Karpas-422 (cell line): ENCODE data around the gene STK38L. TPM values are rescaled to one million over a fixed set of nuclear protein-coding genes. Genes with fewer than 3 reads are reported as not detected.
"Not testable (repeated sequence)": the region's sequence is repeated elsewhere in the genome, so short reads cannot be mapped to it uniquely, and the experiment has no call there.

Experiments
- DNase-seq: peaks from one replicate; pipeline ENCODE4 v3.0.0-alpha.2; 2015
- H2AFZ ChIP-seq: fragments of 200-600 bp; sonication (generic); 2 replicates; pipeline ENCODE4 v1.6.1; 2014; ENCODE audit warnings: antibody characterized with exemption, low read length, mixed read lengths
- H3K27ac ChIP-seq: fragments of 200-600 bp; sonication (generic); 2 replicates; pipeline ENCODE4 v1.5.1; 2014; ENCODE audit warnings: mild to moderate bottlenecking, low read length, moderate library complexity
- H3K27me3 ChIP-seq: fragments of 200-600 bp; sonication (generic); 2 replicates; pipeline ENCODE4 v1.6.1; 2014; ENCODE audit warnings: low read length, mixed read lengths
- H3K36me3 ChIP-seq: fragments of 200-600 bp; sonication (generic); 2 replicates; pipeline ENCODE4 v1.6.1; 2014; ENCODE audit warnings: low read length, mixed read lengths; ENCODE audit not compliant: insufficient read depth
- H3K4me1 ChIP-seq: fragments of 200-600 bp; sonication (generic); 2 replicates; pipeline ENCODE4 v1.6.1; 2014; ENCODE audit warnings: mild to moderate bottlenecking, low read length, mixed read lengths
- H3K4me2 ChIP-seq: fragments of 200-600 bp; sonication (generic); 2 replicates; pipeline ENCODE4 v1.6.1; 2014; ENCODE audit warnings: low read length, low read depth, mild to moderate bottlenecking; ENCODE audit not compliant: poor library complexity, severe bottlenecking
- H3K4me3 ChIP-seq: fragments of 200-600 bp; sonication (generic); 2 replicates; pipeline ENCODE4 v1.5.1; 2014; ENCODE audit warnings: mild to moderate bottlenecking, antibody characterized with exemption, low read length, mixed read lengths
- H3K79me2 ChIP-seq: fragments of 200-600 bp; sonication (generic); 2 replicates; pipeline ENCODE4 v1.6.1; 2014; ENCODE audit warnings: mild to moderate bottlenecking, low read length, mixed read lengths
- H3K9ac ChIP-seq: fragments of 200-600 bp; sonication (generic); 2 replicates; pipeline ENCODE4 v1.6.0; 2014; ENCODE audit warnings: low read length
- H3K9me2 ChIP-seq: fragments of 200-600 bp; sonication (generic), shearing (Covaris generic); replicated peaks from 2 replicates; pipeline ENCODE4 v1.6.0; 2014; ENCODE audit warnings: mild to moderate bottlenecking, low read length, moderate library complexity; ENCODE audit not compliant: insufficient read depth
- H3K9me3 ChIP-seq: fragments of 300-700, 200-600 bp; sonication (generic); 2 replicates; pipeline ENCODE4 v1.6.1; 2014; ENCODE audit warnings: low read length, mixed read lengths
- H4K20me1 ChIP-seq: fragments of 200-600 bp; sonication (generic); 2 replicates; pipeline ENCODE4 v1.6.1; 2014; ENCODE audit warnings: mild to moderate bottlenecking, antibody characterized with exemption, low read length, low read depth; ENCODE audit not compliant: insufficient read depth
- total RNA-seq: library from RNA; depleted of rRNA; stranded (reverse); fragments of >200 nt; shearing (Covaris generic); gene quantifications from 2 replicates; pipeline ENCODE4 v1.2.3, GENCODE V29; 2014; ENCODE audit warnings: low replicate concordance

STK38L gene
- total RNA-seq, 1 experiment from 2014 or later: 5.1 TPM

GRCh38 chr12:27220055-27220987, 23.8 kb upstream of the STK38L start:
- Histone ChIP-seq H3K27me3 (no peaks in the 10 kb centered on the region), H3K9ac (no peak overlapping the region), H3K4me1 (no peaks in the 10 kb centered on the region), H3K36me3 (no peaks in the 10 kb centered on the region), H3K9me3 (no peaks in the 10 kb centered on the region), H3K4me3 (no peak overlapping the region), H2AFZ (no peak overlapping the region), H3K9me2 (no peaks in the 10 kb centered on the region), H4K20me1 (no peaks in the 10 kb centered on the region), H3K4me2 (no peak overlapping the region), H3K27ac (no peak overlapping the region), H3K79me2 (no peaks in the 10 kb centered on the region)
- DNase-seq: no peak

- no peaks in the 10 kb centered on the region for H3K36me3 ChIP-seq
- no peak overlapping the region for H2AFZ ChIP-seq
- H3K79me2 ChIP-seq: no peaks in the 10 kb centered on the region
- no peak for DNase-seq
- H3K4me3 ChIP-seq: no peak overlapping the region
- no peaks in the 10 kb centered on the region for H3K9me3 ChIP-seq
- H3K9me2 ChIP-seq: no peaks in the 10 kb centered on the region
- H3K4me2 ChIP-seq: no peak overlapping the region
- H3K27ac ChIP-seq: no peak overlapping the region
- no peak overlapping the region for H3K9ac ChIP-seq
- no peaks in the 10 kb centered on the region for H3K4me1 ChIP-seq
- no peaks in the 10 kb centered on the region for H4K20me1 ChIP-seq
- H3K27me3 ChIP-seq: no peaks in the 10 kb centered on the region
These were observed 23.1 kb upstream of the STK38L start for GRCh38 chr12:27220988-27221345.

GRCh38 chr12:27221625-27222387, 22.3 kb upstream of the STK38L start:
- Histone ChIP-seq H2AFZ (no peak overlapping the region), H4K20me1 (no peaks in the 10 kb centered on the region), H3K36me3 (no peaks in the 10 kb centered on the region), H3K27me3 (no peaks in the 10 kb centered on the region), H3K27ac (no peak overlapping the region), H3K4me3 (no peak overlapping the region), H3K9ac (no peak overlapping the region), H3K4me2 (no peak overlapping the region), H3K4me1 (no peaks in the 10 kb centered on the region), H3K9me3 (no peaks in the 10 kb centered on the region), H3K9me2 (no peaks in the 10 kb centered on the region), H3K79me2 (no peaks in the 10 kb centered on the region)
- DNase-seq: no peak

- Histone ChIP-seq H3K9me3 (no peaks in the 10 kb centered on the region), H3K79me2 (no peaks in the 10 kb centered on the region), H3K4me2 (no peak overlapping the region), H3K9me2 (no peaks in the 10 kb centered on the region), H4K20me1 (no peaks in the 10 kb centered on the region), H3K27me3 (no peaks in the 10 kb centered on the region), H3K27ac (no peak overlapping the region), H3K36me3 (no peaks in the 10 kb centered on the region), H2AFZ (no peak overlapping the region), H3K4me3 (no peak overlapping the region), H3K4me1 (no peaks in the 10 kb centered on the region), H3K9ac (no peak overlapping the region)
- no peak for DNase-seq
These were observed 17.6 kb upstream of the STK38L start for GRCh38 chr12:27226407-27226929.

- Histone ChIP-seq H3K9ac (no peak overlapping the region), H3K79me2 (no peaks in the 10 kb centered on the region), H3K27ac (no peak overlapping the region), H2AFZ (no peak overlapping the region), H4K20me1 (no peaks in the 10 kb centered on the region), H3K9me3 (no peaks in the 10 kb centered on the region), H3K36me3 (no peaks in the 10 kb centered on the region), H3K9me2 (no peaks in the 10 kb centered on the region), H3K27me3 (no peaks in the 10 kb centered on the region), H3K4me2 (no peak overlapping the region), H3K4me3 (no peak overlapping the region), H3K4me1 (no peaks in the 10 kb centered on the region)
- DNase-seq: no peak
These were observed 14.7 kb upstream of the STK38L start for GRCh38 chr12:27229367-27229766.

GRCh38 chr12:27231374-27231773, 12.7 kb upstream of the STK38L start:
- H3K4me3 ChIP-seq, DNase-seq, H3K27ac ChIP-seq, H3K9ac ChIP-seq, H3K27me3 ChIP-seq, H3K9me3 ChIP-seq, H3K36me3 ChIP-seq, H3K4me2 ChIP-seq, H4K20me1 ChIP-seq, H3K79me2 ChIP-seq, H2AFZ ChIP-seq, H3K4me1 ChIP-seq, H3K9me2 ChIP-seq: not testable (repeated sequence)

- no peaks in the 10 kb centered on the region for H3K27me3 ChIP-seq
- H4K20me1 ChIP-seq: no peaks in the 10 kb centered on the region
- no peaks in the 10 kb centered on the region for H3K36me3 ChIP-seq
- H3K4me3 ChIP-seq: no peak overlapping the region
- H3K9me3 ChIP-seq: no peaks in the 10 kb centered on the region
- H3K9ac ChIP-seq: no peak overlapping the region
- H2AFZ ChIP-seq: no peak overlapping the region
- no peak for DNase-seq
- no peaks in the 10 kb centered on the region for H3K4me1 ChIP-seq
- no peak overlapping the region for H3K27ac ChIP-seq
- no peak overlapping the region for H3K4me2 ChIP-seq
- no peaks in the 10 kb centered on the region for H3K79me2 ChIP-seq
- no peaks in the 10 kb centered on the region for H3K9me2 ChIP-seq
These were observed 10.3 kb upstream of the STK38L start for GRCh38 chr12:27233814-27234213.

- no peak overlapping the region for H3K4me3 ChIP-seq
- no peak overlapping the region for H3K9ac ChIP-seq
- no peaks in the 10 kb centered on the region for H3K4me1 ChIP-seq
- H2AFZ ChIP-seq: no peak overlapping the region
- H3K79me2 ChIP-seq: no peaks in the 10 kb centered on the region
- no peaks in the 10 kb centered on the region for H3K9me3 ChIP-seq
- DNase-seq: no peak
- no peaks in the 10 kb centered on the region for H3K36me3 ChIP-seq
- H3K27me3 ChIP-seq: no peaks in the 10 kb centered on the region
- H4K20me1 ChIP-seq: no peaks in the 10 kb centered on the region
- no peaks in the 10 kb centered on the region for H3K9me2 ChIP-seq
- no peak overlapping the region for H3K4me2 ChIP-seq
- H3K27ac ChIP-seq: no peak overlapping the region
These were observed 7.6 kb upstream of the STK38L start for GRCh38 chr12:27236498-27236897.
